Lower lobe of right lung (tissue), 2 donors: ENCODE measurements around the gene RASA3. TPM values are rescaled to one million over a fixed set of nuclear protein-coding genes. Genes with fewer than 3 reads are reported as not detected.

Experiments used
- ATAC-seq, 2 donors: fragments of 200-7000 bp; cut with Tn5 transposase; one replicate each; pipeline ENCODE4 v1.9.1; 2020 to 2022; ENCODE audit warnings: mild to moderate bottlenecking in 2 of 2, moderate library complexity in 2 of 2
- DNase-seq: peaks from one replicate; pipeline ENCODE4 v3.0.0-alpha.2; 2020
- H3K27ac ChIP-seq: fragments of 200-600 bp; one replicate; pipeline ENCODE4 v1.8.0; 2022
- H3K27me3 ChIP-seq: fragments of 200-600 bp; one replicate; pipeline ENCODE4 v1.8.0; 2022; ENCODE audit warnings: low read depth
- H3K36me3 ChIP-seq: fragments of 200-600 bp; one replicate; pipeline ENCODE4 v1.8.0; 2022; ENCODE audit warnings: mild to moderate bottlenecking
- H3K4me1 ChIP-seq: fragments of 200-600 bp; one replicate; pipeline ENCODE4 v1.8.0; 2022
- H3K4me3 ChIP-seq: fragments of 200-600 bp; one replicate; pipeline ENCODE4 v1.8.0; 2022; ENCODE audit warnings: mild to moderate bottlenecking
- H3K9me3 ChIP-seq: fragments of 200-600 bp; one replicate; pipeline ENCODE4 v1.8.0; 2022
- intact Hi-C: fragments of 100-400 bp; cut with DNase I; formaldehyde crosslinking; loops from one replicate; pipeline ENCODE4 v1.11.0; 2022
- total RNA-seq: library from RNA; stranded (reverse); fragmentation: NEBNext Ultra II Directional; extraction: Animal tissue kit (Norgen Biotek cat#: 25700); gene quantifications from one replicate; pipeline ENCODE4 v1.2.1, GENCODE V29; 2021
- TF ChIP-seq, protein P1 (sequence below): fragments of 200-600 bp; IDR thresholded peaks from one replicate; pipeline ENCODE4 v1.8.0; 2022; ENCODE audit warnings: antibody characterized with exemption, mild to moderate bottlenecking
- donor health status: DM: no; HTN: yes; CAD: no; lungs with severe emphysema.

RASA3 gene
- total RNA-seq, 1 donor from 2014 or later: 19.1 TPM

DNA sequence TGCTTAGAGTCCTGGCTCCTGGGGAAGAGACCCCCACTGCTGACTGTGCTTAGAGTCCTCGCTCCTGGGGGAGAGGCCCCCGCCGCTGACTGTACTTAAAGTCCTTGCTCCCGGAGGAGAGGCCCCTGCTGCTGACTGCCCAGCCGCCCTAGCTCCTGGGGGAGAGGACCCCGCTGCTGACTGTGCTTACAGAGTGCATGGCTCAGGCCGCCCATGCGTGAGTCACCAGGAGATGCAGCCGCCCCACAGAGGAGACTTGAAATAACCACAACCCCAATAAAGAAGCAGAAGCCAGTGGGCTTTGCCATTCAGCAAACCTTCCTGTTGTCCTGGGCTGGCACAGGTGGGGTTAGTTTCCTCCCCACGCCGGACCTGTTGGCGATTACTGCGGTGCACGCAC lies 79.4 kb downstream of the RASA3 start:
- DNase-seq (no peak), ATAC-seq (no peak)
- intact Hi-C loops: no loop called here

DNA sequence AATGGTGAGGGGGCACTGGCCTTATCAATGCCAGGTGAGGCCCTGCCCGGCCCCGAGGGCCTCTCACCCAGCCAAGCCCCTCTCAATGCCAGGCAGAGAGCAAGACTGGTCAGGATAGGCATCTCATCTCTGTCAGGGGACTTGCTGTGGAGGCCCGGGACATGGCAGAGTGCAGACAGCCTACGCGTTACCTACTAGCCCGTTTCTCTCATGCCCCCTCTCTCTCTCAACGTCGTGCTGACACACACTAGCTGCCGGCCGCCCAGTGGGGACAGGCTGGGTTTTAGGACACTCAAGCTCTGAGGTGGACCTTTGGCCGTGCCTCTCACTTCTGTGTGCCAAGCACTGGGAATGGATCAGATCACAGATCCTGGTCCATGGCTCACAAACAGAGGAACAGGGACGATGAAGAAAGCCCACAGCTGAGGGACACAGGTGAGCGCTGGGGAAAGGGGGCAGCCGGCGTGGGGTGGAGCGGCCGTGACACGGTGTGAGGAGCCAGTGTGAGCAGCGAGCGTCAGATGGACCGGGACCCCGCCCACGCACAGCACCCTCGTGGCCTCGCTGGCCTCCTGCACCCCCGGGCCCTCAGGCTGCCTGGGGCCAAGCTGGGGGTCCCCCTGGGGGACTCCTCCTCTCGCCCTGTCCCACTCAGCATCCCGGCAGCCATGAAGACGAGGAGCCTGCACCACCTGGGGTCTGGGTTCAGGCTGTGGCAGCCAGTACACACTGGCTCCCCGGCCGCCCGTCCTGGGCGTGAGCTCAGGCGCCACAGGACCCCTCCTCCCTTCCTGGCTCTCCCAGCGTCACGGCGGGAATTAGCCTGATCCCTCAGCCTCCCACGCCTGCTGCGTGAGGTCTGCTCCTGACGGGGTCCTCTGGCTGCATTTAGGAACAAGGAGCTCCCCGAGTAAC lies 81.6 kb downstream of the RASA3 start:
- Histone ChIP-seq H3K27me3 (no peaks in the 10 kb centered on the region), H3K36me3 (peaks cover 10% of the 10 kb centered on the region), H3K4me1 (no peaks in the 10 kb centered on the region), H3K9me3 (no peaks in the 10 kb centered on the region), H3K27ac (no peak overlapping the region), H3K4me3 (no peak overlapping the region)
- DNase-seq (no peak), ATAC-seq (no peak)
- intact Hi-C loops: no loop called here
- TF ChIP-seq, protein P1, sequence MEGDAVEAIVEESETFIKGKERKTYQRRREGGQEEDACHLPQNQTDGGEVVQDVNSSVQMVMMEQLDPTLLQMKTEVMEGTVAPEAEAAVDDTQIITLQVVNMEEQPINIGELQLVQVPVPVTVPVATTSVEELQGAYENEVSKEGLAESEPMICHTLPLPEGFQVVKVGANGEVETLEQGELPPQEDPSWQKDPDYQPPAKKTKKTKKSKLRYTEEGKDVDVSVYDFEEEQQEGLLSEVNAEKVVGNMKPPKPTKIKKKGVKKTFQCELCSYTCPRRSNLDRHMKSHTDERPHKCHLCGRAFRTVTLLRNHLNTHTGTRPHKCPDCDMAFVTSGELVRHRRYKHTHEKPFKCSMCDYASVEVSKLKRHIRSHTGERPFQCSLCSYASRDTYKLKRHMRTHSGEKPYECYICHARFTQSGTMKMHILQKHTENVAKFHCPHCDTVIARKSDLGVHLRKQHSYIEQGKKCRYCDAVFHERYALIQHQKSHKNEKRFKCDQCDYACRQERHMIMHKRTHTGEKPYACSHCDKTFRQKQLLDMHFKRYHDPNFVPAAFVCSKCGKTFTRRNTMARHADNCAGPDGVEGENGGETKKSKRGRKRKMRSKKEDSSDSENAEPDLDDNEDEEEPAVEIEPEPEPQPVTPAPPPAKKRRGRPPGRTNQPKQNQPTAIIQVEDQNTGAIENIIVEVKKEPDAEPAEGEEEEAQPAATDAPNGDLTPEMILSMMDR: no peak

More for the DNA sequence above, 79.4 kb downstream of the RASA3 start:
- H3K36me3 ChIP-seq: peaks cover 10% of the 10 kb centered on the region
- H3K4me1 ChIP-seq: peaks cover 19% of the 10 kb centered on the region
- H3K27me3 ChIP-seq: no peaks in the 10 kb centered on the region
- H3K4me3 ChIP-seq: no peak overlapping the region
- TF ChIP-seq, protein P1: no peak
- no peak overlapping the region for H3K27ac ChIP-seq
- no peaks in the 10 kb centered on the region for H3K9me3 ChIP-seq

GRCh38 chr13:114049626-114050101 lies 82.8 kb downstream of the RASA3 start:
- Histone ChIP-seq H3K4me3 (no peak overlapping the region), H3K9me3 (no peaks in the 10 kb centered on the region), H3K27ac (no peak overlapping the region), H3K36me3 (peaks cover 10% of the 10 kb centered on the region), H3K27me3 (no peaks in the 10 kb centered on the region), H3K4me1 (no peaks in the 10 kb centered on the region)
- ATAC-seq: no peak
- no peak for DNase-seq
- intact Hi-C loops: no loop called here
- TF ChIP-seq, protein P1: no peak

DNA sequence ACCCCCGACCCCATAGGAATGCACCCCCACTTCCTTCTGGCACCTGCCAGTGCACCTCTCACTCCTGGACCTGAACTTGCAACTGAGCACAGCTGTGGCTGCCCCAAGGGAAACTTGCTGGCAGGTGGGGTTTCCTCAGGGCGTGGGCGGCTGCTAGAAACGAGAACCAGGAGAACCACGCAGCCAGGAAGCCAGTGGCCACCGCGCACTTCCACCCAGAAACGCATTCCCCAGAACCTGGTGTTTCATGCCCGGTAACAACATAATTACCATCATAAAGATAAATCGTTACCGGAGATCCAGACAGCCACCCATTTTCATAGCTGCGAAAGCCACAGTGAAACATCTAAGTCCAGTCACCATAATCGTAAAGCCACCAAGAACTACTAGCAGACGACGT lies 83.4 kb downstream of the RASA3 start:
- intact Hi-C loops: no loop called here
- ATAC-seq: peak; percentile 13 to 20
- TF ChIP-seq, protein P1: no peak
- H3K4me3 ChIP-seq: peak overlapping the region; percentile 19
- DNase-seq: peak; percentile 71
- no peak overlapping the region for H3K27ac ChIP-seq
- H3K27me3 ChIP-seq: no peaks in the 10 kb centered on the region
- no peaks in the 10 kb centered on the region for H3K9me3 ChIP-seq
- H3K36me3 ChIP-seq: peaks cover 10% of the 10 kb centered on the region
- no peaks in the 10 kb centered on the region for H3K4me1 ChIP-seq

- Histone ChIP-seq H3K4me3 (peak overlapping the region; percentile 19), H3K9me3 (no peaks in the 10 kb centered on the region), H3K27me3 (no peaks in the 10 kb centered on the region), H3K27ac (no peak overlapping the region), H3K4me1 (no peaks in the 10 kb centered on the region), H3K36me3 (peaks cover 10% of the 10 kb centered on the region)
- TF ChIP-seq, protein P1: no peak
- peak in 1 of 2 donors; percentile 29 for ATAC-seq
- intact Hi-C loops: no loop called here
- no peak for DNase-seq
Measured at GRCh38 chr13:114048443-114048842, 84.0 kb downstream of the RASA3 start.
